IMR-90 (cell line): ENCODE results near the gene NDUFAF5. TPM values are rescaled to one million over a fixed set of nuclear protein-coding genes. Genes with fewer than 3 reads are reported as not detected.

Source experiments
- ATAC-seq: fragments of 200-7000 bp; cut with Tn5 transposase; 2 replicates; pipeline ENCODE4 v1.9.1; 2020; ENCODE audit warnings: low read depth, mild to moderate bottlenecking, moderate library complexity
- BruUV-seq: library from RNA; stranded (reverse); fragments of 400-500 nt; replicated peaks from 2 replicates; lab custom pipeline; 2021; lab: Mats Ljungman, UMichigan
- CTCF ChIA-PET: fragments of 300-600 bp; formaldehyde crosslinking; extraction: SDS; loops from one replicate; lab custom pipeline; 2021; ENCODE audit warnings: antibody characterized with exemption; lab: Yijun Ruan, JAX
- POLR2A ChIA-PET: fragments of 300-600 bp; sonication (Branson Sonifier 250); formaldehyde crosslinking; loops from one replicate; lab custom pipeline; 2022; ENCODE audit warnings: antibody characterized with exemption; ENCODE audit not compliant: unreplicated experiment; lab: Charles Lee
- DNase-seq: peaks from one replicate; pipeline ENCODE4 v3.0.0; 2013
- H2AFZ ChIP-seq: replicated peaks from 2 replicates; pipeline ENCODE3; 2013; ENCODE audit warnings: low read length, mild to moderate bottlenecking; ENCODE audit not compliant: poor library complexity
- H2AK5ac ChIP-seq: 2 replicates; pipeline ENCODE4 v1.6.1; 2013; ENCODE audit warnings: low read depth, low read length, inconsistent platforms
- H2AK9ac ChIP-seq: replicated peaks from 2 replicates; pipeline ENCODE3; 2013; ENCODE audit warnings: mild to moderate bottlenecking, low read depth, low read length, moderate library complexity; ENCODE audit not compliant: poor library complexity
- H2BK120ac ChIP-seq: 2 replicates; pipeline ENCODE4 v1.6.1; 2013; ENCODE audit warnings: low read depth, low read length, inconsistent platforms
- H2BK15ac ChIP-seq: 3 replicates; pipeline ENCODE4 v1.6.1; 2013; ENCODE audit warnings: low read depth, low read length, inconsistent platforms
- H2BK20ac ChIP-seq: 2 replicates; pipeline ENCODE4 v1.6.1; 2013; ENCODE audit warnings: low read depth, mild to moderate bottlenecking, inconsistent platforms, low read length, moderate library complexity
- H2BK5ac ChIP-seq: 2 replicates; pipeline ENCODE4 v1.6.1; 2013; ENCODE audit warnings: mild to moderate bottlenecking, low read depth, low read length, inconsistent platforms; ENCODE audit not compliant: poor library complexity, severe bottlenecking
- H3K14ac ChIP-seq: replicated peaks from 2 replicates; pipeline ENCODE4 v1.6.1; 2013; ENCODE audit warnings: low read depth, low read length, inconsistent platforms
- H3K18ac ChIP-seq: 2 replicates; pipeline ENCODE4 v1.6.1; 2013; ENCODE audit warnings: low read depth, low read length, control low read depth
- H3K23ac ChIP-seq: 2 replicates; pipeline ENCODE4 v1.6.1; 2013; ENCODE audit warnings: low read depth, low read length, inconsistent platforms
- H3K27ac ChIP-seq: 2 replicates; pipeline ENCODE4 v1.5.1; 2013; ENCODE audit warnings: mild to moderate bottlenecking, control low read depth, low read length; ENCODE audit not compliant: insufficient read depth
- H3K27me3 ChIP-seq: 2 replicates; pipeline ENCODE4 v1.6.1; 2013; ENCODE audit warnings: low read length; ENCODE audit not compliant: control insufficient read depth, insufficient read depth
- H3K36me3 ChIP-seq: 2 replicates; pipeline ENCODE4 v1.6.1; 2013; ENCODE audit warnings: low read length, mixed read lengths; ENCODE audit not compliant: control insufficient read depth, insufficient read depth
- H3K4ac ChIP-seq: 2 replicates; pipeline ENCODE4 v1.6.1; 2013; ENCODE audit warnings: low read depth, low read length, inconsistent platforms
- H3K4me1 ChIP-seq: 2 replicates; pipeline ENCODE4 v1.6.1; 2013; ENCODE audit warnings: low read length, mixed read lengths; ENCODE audit not compliant: control insufficient read depth, insufficient read depth
- H3K4me2 ChIP-seq: 2 replicates; pipeline ENCODE4 v1.6.1; 2013; ENCODE audit warnings: low read depth, mild to moderate bottlenecking, control low read depth, low read length, moderate library complexity
- H3K4me3 ChIP-seq: 2 replicates; pipeline ENCODE4 v1.5.1; 2013; ENCODE audit warnings: low read depth, mild to moderate bottlenecking, control low read depth, low read length, moderate library complexity; ENCODE audit not compliant: insufficient read depth
- H3K56ac ChIP-seq: 2 replicates; pipeline ENCODE4 v1.6.1; 2013; ENCODE audit warnings: low read length, inconsistent platforms; ENCODE audit not compliant: insufficient read depth; ENCODE audit errors: extremely low read depth
- H3K79me1 ChIP-seq, 2 experiments: 2 replicates each; pipeline ENCODE4 v1.6.1; 2013; ENCODE audit warnings: low read length in 2 of 2, inconsistent platforms in 1 of 2, low read depth in 1 of 2
- H3K9ac ChIP-seq: 2 replicates; pipeline ENCODE4 v1.6.1; 2013; ENCODE audit warnings: low read depth, low read length, control low read depth
- H3K9me1 ChIP-seq: 2 replicates; pipeline ENCODE4 v1.6.1; 2013; ENCODE audit warnings: low read length, inconsistent platforms; ENCODE audit not compliant: insufficient read depth
- H3K9me3 ChIP-seq: 2 replicates; pipeline ENCODE4 v1.6.1; 2013; ENCODE audit warnings: low read length; ENCODE audit not compliant: control insufficient read depth, insufficient read depth
- H4K20me1 ChIP-seq: 2 replicates; pipeline ENCODE4 v1.6.1; 2013; ENCODE audit warnings: low read length, inconsistent platforms; ENCODE audit not compliant: insufficient read depth
- H4K5ac ChIP-seq: 2 replicates; pipeline ENCODE4 v1.6.1; 2013; ENCODE audit warnings: mild to moderate bottlenecking, low read depth, low read length, control low read depth
- H4K8ac ChIP-seq, 2 experiments: 2 replicates each; pipeline ENCODE4 v1.6.1; 2013; ENCODE audit warnings: low read depth in 2 of 2, low read length in 2 of 2, control low read depth in 1 of 2, inconsistent platforms in 1 of 2
- H4K91ac ChIP-seq: 2 replicates; pipeline ENCODE4 v1.6.1; 2013; ENCODE audit warnings: low read depth, low read length, inconsistent platforms; ENCODE audit not compliant: insufficient read depth
- BHLHE40 ChIP-seq: fragments of 150-350 bp; IDR thresholded peaks from 2 replicates; pipeline ENCODE4 v1.6.1; 2016; ENCODE audit warnings: mild to moderate bottlenecking, low read depth, low read length
- FOS ChIP-seq: fragments of 150-350 bp; IDR thresholded peaks from 2 replicates; pipeline ENCODE4 v1.6.1; 2016; ENCODE audit warnings: low read depth, low read length
- MXI1 ChIP-seq: IDR thresholded peaks from 2 replicates; pipeline ENCODE4 v1.6.1; 2012; ENCODE audit warnings: low read depth, mild to moderate bottlenecking, low read length, moderate library complexity, borderline replicate concordance
- RCOR1 ChIP-seq: IDR thresholded peaks from 2 replicates; pipeline ENCODE4 v1.6.1; 2012; ENCODE audit warnings: mild to moderate bottlenecking, low read length, improper control_type of control experiment; ENCODE audit not compliant: insufficient replicate concordance
- WGBS, 2 experiments: methylation state at CpG; one replicate each; pipeline versions ENCODE4 v1.1.5 to v1.1.7; 2013; ENCODE audit warnings: missing lambda C conversion rate in 2 of 2; ENCODE audit not compliant: insufficient read length in 1 of 2; ENCODE audit errors: extremely low coverage in 2 of 2; 5-methylcytosine and 5-hydroxymethylcytosine counted together
- dilution Hi-C: fragments of 300-500 bp; cut with HindIII; formaldehyde crosslinking; loops from one replicate; pipeline ENCODE4 v1.14.3; 2018; ENCODE audit warnings: low sequenced_read_pairs; ENCODE audit not compliant: unreplicated experiment
- in situ Hi-C: fragments of 300-500 bp; cut with MboI; formaldehyde crosslinking; loops from 3 replicates; pipeline ENCODE4 v1.14.3; 2019; ENCODE audit warnings: low sequenced_read_pairs, inconsistent platforms, mixed read lengths
- intact Hi-C: fragments of 100-400 bp; cut with micrococcal nuclease; formaldehyde crosslinking; loops from 2 replicates; pipeline ENCODE4 v1.10.0; 2022
- polyA plus RNA-seq, 3 experiments: library from polyadenylated mRNA; depleted of rRNA; stranded (reverse); fragments of >200 nt; gene quantifications; 2 replicates each; pipeline ENCODE4 v1.2.3, GENCODE V29; 2012; ENCODE audit warnings: low replicate concordance in 1 of 3
- total RNA-seq: library from RNA; depleted of rRNA; stranded (reverse); fragments of >200 nt; gene quantifications from 2 replicates; pipeline ENCODE4 v1.2.3, GENCODE V29; 2012
- TF ChIP-seq, protein P1 (sequence below): fragments of 150-350 bp; IDR thresholded peaks from 2 replicates; pipeline ENCODE4 v1.6.1; 2017; ENCODE audit warnings: mild to moderate bottlenecking, antibody characterized with exemption, low read length, low read depth

NDUFAF5 gene
- total and polyA plus RNA-seq, 2 of the 4 experiments (the other 2 are of a cell fraction): 6.8 to 12.3 TPM

GRCh38 chr20:13800728-13801134, 15.9 kb downstream of the NDUFAF5 start:
- dilution Hi-C loops (no loop called here), in situ Hi-C loops (no loop called here), intact Hi-C loops (no loop called here)
- Histone ChIP-seq H3K4me1 (0 out of 2 replicates have a peak, but pooled peaks cover 2% of the 10 kb centered on the region), H3K9me1 (peaks cover 2% of the 10 kb centered on the region; the same call in 1 of the 2 replicates), H3K27me3 (no peaks in the 10 kb centered on the region), H3K79me1 (no peaks in the 10 kb centered on the region; a peak in 3 of 4 replicates), H2AK5ac (no peak overlapping the region), H4K5ac (no peak overlapping the region), H3K56ac (no peak overlapping the region), H2BK120ac (no peak overlapping the region), H3K4ac (no peak overlapping the region), H4K91ac (no peak overlapping the region), H3K9ac (no peak overlapping the region), H2AK9ac (no peak overlapping the region), H3K9me3 (no peaks in the 10 kb centered on the region), H4K20me1 (peaks cover 5% of the 10 kb centered on the region; the same call in 1 of the 2 replicates), H3K23ac (no peak overlapping the region), H3K18ac (no peak overlapping the region), H3K4me3 (no peak overlapping the region), H2BK20ac (no peak overlapping the region), H3K36me3 (peaks cover 30% of the 10 kb centered on the region), H3K14ac (no peak overlapping the region), H2BK5ac (no peak overlapping the region), H4K8ac (no peak overlapping the region), H3K4me2 (no peak overlapping the region), H2AFZ (no peak overlapping the region), H2BK15ac (no peak overlapping the region), H3K27ac (no peak overlapping the region)
- POLR2A ChIA-PET: interaction anchor here (0.5 kb wide), 1 partner anchor 12 kb away, joined by 3 read pairs; no protein-coding TSS in a partner anchor
- ATAC-seq (peak; percentile 97), DNase-seq (peak; percentile 85)
- CTCF ChIA-PET: interaction anchor here (0.6 to 1.2 kb wide), 2 partner anchors 12 to 29 kb away, joined by 4 to 6 read pairs; no protein-coding TSS in a partner anchor
- TF ChIP-seq MXI1 (peak; percentile 56; the same call in 1 of the 2 replicates), BHLHE40 (peak; percentile 28; the same call in 1 of the 2 replicates), FOS (no peak), RCOR1 (peak; percentile 94)
- TF ChIP-seq, protein P1, sequence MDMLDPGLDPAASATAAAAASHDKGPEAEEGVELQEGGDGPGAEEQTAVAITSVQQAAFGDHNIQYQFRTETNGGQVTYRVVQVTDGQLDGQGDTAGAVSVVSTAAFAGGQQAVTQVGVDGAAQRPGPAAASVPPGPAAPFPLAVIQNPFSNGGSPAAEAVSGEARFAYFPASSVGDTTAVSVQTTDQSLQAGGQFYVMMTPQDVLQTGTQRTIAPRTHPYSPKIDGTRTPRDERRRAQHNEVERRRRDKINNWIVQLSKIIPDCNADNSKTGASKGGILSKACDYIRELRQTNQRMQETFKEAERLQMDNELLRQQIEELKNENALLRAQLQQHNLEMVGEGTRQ: no peak
- BruUV-seq: no TSS peak
- WGBS, 2 experiments: 0% methylated on average over 2 of the region's 7 CpGs; no CpG with 5 or more reads in 1 of the 2 experiments
